GM23338 (cell line): ENCODE data around the gene PDE1C. TPM values are rescaled to one million over a fixed set of nuclear protein-coding genes. Genes with fewer than 3 reads are reported as not detected.

Experiments used
- ATAC-seq: fragments of 200-7000 bp; cut with Tn5 transposase; 3 replicates; pipeline ENCODE4 v1.9.1; 2020
- DNase-seq: peaks from one replicate; pipeline ENCODE4 v3.0.0-alpha.2; 2015; ENCODE audit warnings: low spot score
- H2AFZ ChIP-seq: fragments of 200-600 bp; sonication (generic); 2 replicates; pipeline ENCODE4 v1.8.0; 2016; ENCODE audit warnings: antibody characterized with exemption, mild to moderate bottlenecking, moderate library complexity
- H3F3A ChIP-seq: fragments of 200-600 bp; sonication (generic); replicated peaks from 2 replicates; pipeline ENCODE4 v1.8.0; 2017; ENCODE audit warnings: antibody characterized with exemption, mixed run types, low read depth
- H3K27ac ChIP-seq: fragments of 200-600 bp; sonication (generic); 2 replicates; pipeline ENCODE4 v1.6.1; 2016; ENCODE audit warnings: low read depth
- H3K27me3 ChIP-seq: fragments of 200-600 bp; sonication (generic); 2 replicates; pipeline ENCODE4 v1.8.0; 2016; ENCODE audit warnings: mild to moderate bottlenecking, mixed run types, moderate library complexity; ENCODE audit not compliant: insufficient read depth
- H3K36me3 ChIP-seq: fragments of 200-600 bp; sonication (generic); 2 replicates; pipeline ENCODE4 v1.8.0; 2016; ENCODE audit warnings: mild to moderate bottlenecking; ENCODE audit not compliant: insufficient read depth
- H3K4me1 ChIP-seq: fragments of 200-600 bp; sonication (generic); 2 replicates; pipeline ENCODE4 v1.8.0; 2016; ENCODE audit warnings: mild to moderate bottlenecking, moderate library complexity; ENCODE audit not compliant: insufficient read depth
- H3K4me2 ChIP-seq: fragments of 200-600 bp; sonication (generic); 2 replicates; pipeline ENCODE4 v1.7.1; 2017; ENCODE audit warnings: mixed run types
- H3K4me3 ChIP-seq: fragments of 200-600 bp; sonication (generic); 2 replicates; pipeline ENCODE4 v1.6.1; 2016; ENCODE audit warnings: mixed run types
- H3K79me2 ChIP-seq: fragments of 200-600 bp; sonication (generic); replicated peaks from 2 replicates; pipeline ENCODE4 v1.8.0; 2017; ENCODE audit warnings: mild to moderate bottlenecking; ENCODE audit not compliant: insufficient read depth
- H3K9me2 ChIP-seq: fragments of 200-600 bp; sonication (generic); 2 replicates; pipeline ENCODE4 v1.8.0; 2017; ENCODE audit not compliant: insufficient read depth
- H4K20me1 ChIP-seq: fragments of 200-600 bp; sonication (generic); replicated peaks from 2 replicates; pipeline ENCODE4 v1.8.0; 2017; ENCODE audit warnings: mild to moderate bottlenecking; ENCODE audit not compliant: insufficient read depth
- H3K27ac Mint-ChIP-seq: 2 replicates; pipeline ENCODE4 v1.8.0; 2020; ENCODE audit warnings: inconsistent platforms, mild to moderate bottlenecking, moderate library complexity, mixed read lengths
- H3K27me3 Mint-ChIP-seq: 3 replicates; pipeline ENCODE4 v1.8.0; 2022; ENCODE audit warnings: low read depth, mild to moderate bottlenecking, moderate library complexity, mixed read lengths, inconsistent platforms; ENCODE audit not compliant: insufficient read depth, poor library complexity
- H3K36me3 Mint-ChIP-seq: 3 replicates; pipeline ENCODE4 v1.8.0; 2021; ENCODE audit warnings: low read depth, mild to moderate bottlenecking, inconsistent platforms, moderate library complexity, mixed read lengths
- H3K4me1 Mint-ChIP-seq: 3 replicates; pipeline ENCODE4 v1.8.0; 2020; ENCODE audit warnings: mild to moderate bottlenecking, inconsistent platforms, mixed read lengths
- H3K4me3 Mint-ChIP-seq: 3 replicates; pipeline ENCODE4 v1.8.0; 2021; ENCODE audit warnings: moderate library complexity, mild to moderate bottlenecking, inconsistent platforms, mixed read lengths
- H3K9me3 Mint-ChIP-seq: 3 replicates; pipeline ENCODE4 v1.8.0; 2020; ENCODE audit warnings: moderate library complexity, mild to moderate bottlenecking, inconsistent platforms, mixed read lengths
- CREB1 ChIP-seq: fragments of 250-450 bp; sonication (Bioruptor Pico); IDR thresholded peaks from 2 replicates; pipeline ENCODE4 v1.5.0; 2020; ENCODE audit warnings: low read depth, mild to moderate bottlenecking, moderate library complexity
- EZH2 ChIP-seq: fragments of 200-600 bp; sonication (generic); IDR thresholded peaks from one replicate; pipeline ENCODE4 v1.8.0; 2017; ENCODE audit warnings: antibody characterized with exemption, mild to moderate bottlenecking, low read depth; ENCODE audit not compliant: unreplicated experiment
- NANOG ChIP-seq: IDR thresholded peaks from 2 replicates; pipeline ENCODE4 v1.6.1; 2016; ENCODE audit warnings: antibody characterized with exemption, borderline replicate concordance
- POLR2AphosphoS5 ChIP-seq: IDR thresholded peaks from 2 replicates; pipeline ENCODE4 v1.6.1; 2016; ENCODE audit warnings: antibody characterized with exemption, low read depth
- STAT1 ChIP-seq: IDR thresholded peaks from one replicate; pipeline ENCODE4 v1.6.1; 2016; ENCODE audit warnings: antibody characterized with exemption; ENCODE audit not compliant: unreplicated experiment
- ZNF114 ChIP-seq: fragments of 250-450 bp; sonication (Bioruptor Pico); IDR thresholded peaks from 2 replicates; pipeline ENCODE4 v1.5.0; 2020; ENCODE audit warnings: mild to moderate bottlenecking, moderate library complexity
- polyA plus RNA-seq: library from polyadenylated mRNA; unstranded; fragments of >200 nt; fragmentation: Nextera tagmentation; extraction: Ambion mirVana; gene quantifications from 2 replicates; pipeline ENCODE4 v1.2.1, GENCODE V29; 2016
- total RNA-seq: library from RNA; depleted of rRNA; stranded (reverse); fragments of >200 nt; shearing (Covaris generic); gene quantifications from 2 replicates; pipeline ENCODE4 v1.2.3, GENCODE V29; 2014
- TF ChIP-seq, protein P1 (sequence below): fragments of 250-450 bp; sonication (Bioruptor Pico); IDR thresholded peaks from 2 replicates; pipeline ENCODE4 v1.5.0; 2020; ENCODE audit warnings: mild to moderate bottlenecking, moderate library complexity
- TF ChIP-seq, protein P2 (sequence below): IDR thresholded peaks from one replicate; pipeline ENCODE4 v1.6.1; 2018; ENCODE audit warnings: antibody characterized with exemption; ENCODE audit not compliant: unreplicated experiment
- TF ChIP-seq, protein P3 (sequence below), 2 experiments: fragments of 200-600 bp in 1 of 2; sonication (generic) in 1 of 2; conservative IDR thresholded peaks; 2 replicates each; pipeline versions ENCODE4 v1.5.1 to v1.6.1; 2016 to 2017; ENCODE audit warnings: antibody characterized with exemption in 2 of 2, low read depth in 2 of 2, mild to moderate bottlenecking in 2 of 2, moderate library complexity in 1 of 2
- TF ChIP-seq, protein P4 (sequence below): IDR thresholded peaks from 2 replicates; pipeline ENCODE4 v1.6.1; 2016; ENCODE audit warnings: antibody characterized with exemption

PDE1C gene
- total and polyA plus RNA-seq, 2 experiments from 2014 or later, result 0.28 TPM; not detected in 1

DNA sequence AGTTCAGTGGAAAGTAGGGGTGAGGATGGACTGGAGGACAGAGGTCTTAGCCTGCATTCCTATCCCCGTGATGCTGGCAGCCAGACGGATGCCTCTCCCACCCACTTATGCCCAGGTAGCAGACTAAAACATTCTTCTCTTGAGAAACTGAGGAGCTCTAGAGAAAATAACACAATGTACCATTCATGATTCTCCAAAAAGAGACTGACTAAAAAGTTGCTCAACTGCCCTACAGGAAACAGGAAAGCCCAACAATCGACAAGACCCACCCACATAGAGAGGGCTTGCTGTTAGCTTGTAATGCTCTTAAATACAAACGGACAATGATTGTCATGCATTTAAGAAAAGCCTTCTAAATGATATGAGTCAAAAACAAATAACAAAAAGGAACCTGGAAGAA lies 33.2 kb upstream of the PDE1C start:
- Histone ChIP-seq H3K4me3 (no peak overlapping the region), H3K27ac (no peak overlapping the region), H3K4me1 (no peaks in the 10 kb centered on the region), H3F3A (no peaks in the 10 kb centered on the region), H3K79me2 (no peaks in the 10 kb centered on the region), H3K27me3 (no peaks in the 10 kb centered on the region), H3K9me2 (0 out of 2 replicates have a peak, but pooled peaks cover 8% of the 10 kb centered on the region), H2AFZ (no peak overlapping the region), H4K20me1 (no peaks in the 10 kb centered on the region), H3K4me2 (no peak overlapping the region), H3K36me3 (no peaks in the 10 kb centered on the region)
- peaks cover 1% of the 10 kb centered on the region for H3K27me3 Mint-ChIP-seq
- no peaks in the 10 kb centered on the region for H3K4me1 Mint-ChIP-seq
- H3K36me3 Mint-ChIP-seq, result no peaks in the 10 kb centered on the region
- no peaks in the 10 kb centered on the region; the same call in 2 of the 3 replicates for H3K9me3 Mint-ChIP-seq
- ATAC-seq, result no peak
- TF ChIP-seq ZNF114 (CRISPR knock-in tag) (no peak), POLR2AphosphoS5 (no peak), CREB1 (CRISPR knock-in tag) (no peak), NANOG (no peak)
- H3K27ac Mint-ChIP-seq, result no peak overlapping the region
- DNase-seq, result no peak
- H3K4me3 Mint-ChIP-seq, result no peak overlapping the region

DNA sequence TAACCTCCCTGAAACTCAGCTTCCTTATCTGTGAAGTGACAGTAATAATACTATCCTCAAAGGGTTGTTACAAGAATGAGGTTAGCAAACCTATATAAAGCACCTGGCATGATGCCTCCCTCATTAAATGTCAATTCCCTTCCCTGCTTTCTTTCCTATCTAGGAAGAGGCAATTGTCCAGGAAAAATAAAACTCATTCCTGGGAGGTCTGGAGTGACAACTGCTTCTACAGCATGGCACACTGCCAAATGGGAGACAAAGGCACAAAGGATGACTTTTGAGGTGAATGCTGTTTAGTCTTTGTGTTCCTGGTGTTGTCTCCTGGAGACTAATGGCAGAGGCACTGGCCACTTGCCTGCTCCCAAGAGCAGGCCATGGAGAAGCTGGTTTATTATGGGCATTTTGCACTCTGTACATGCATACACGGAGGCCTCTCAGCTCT lies 32.2 kb upstream of the PDE1C start:
- Mint-ChIP-seq H3K4me1 (no peaks in the 10 kb centered on the region), H3K27ac (no peak overlapping the region), H3K27me3 (peaks cover 1% of the 10 kb centered on the region), H3K9me3 (no peaks in the 10 kb centered on the region; the same call in 2 of the 3 replicates), H3K4me3 (no peak overlapping the region), H3K36me3 (no peaks in the 10 kb centered on the region)
- H3K4me1 ChIP-seq, result no peaks in the 10 kb centered on the region
- DNase-seq, result no peak
- H2AFZ ChIP-seq, result no peak overlapping the region
- H3K79me2 ChIP-seq, result no peaks in the 10 kb centered on the region
- no peak overlapping the region for H3K27ac ChIP-seq
- H3K4me2 ChIP-seq, result no peak overlapping the region
- H3F3A ChIP-seq, result no peaks in the 10 kb centered on the region
- no peak for ATAC-seq
- no peaks in the 10 kb centered on the region for H3K36me3 ChIP-seq
- no peak overlapping the region for H3K4me3 ChIP-seq
- H4K20me1 ChIP-seq, result no peaks in the 10 kb centered on the region
- H3K9me2 ChIP-seq, result 0 out of 2 replicates have a peak, but pooled peaks cover 8% of the 10 kb centered on the region
- no peaks in the 10 kb centered on the region for H3K27me3 ChIP-seq
- TF ChIP-seq STAT1 (no peak), ZNF114 (CRISPR knock-in tag) (no peak), EZH2 (no peak)
- TF ChIP-seq, protein P1, sequence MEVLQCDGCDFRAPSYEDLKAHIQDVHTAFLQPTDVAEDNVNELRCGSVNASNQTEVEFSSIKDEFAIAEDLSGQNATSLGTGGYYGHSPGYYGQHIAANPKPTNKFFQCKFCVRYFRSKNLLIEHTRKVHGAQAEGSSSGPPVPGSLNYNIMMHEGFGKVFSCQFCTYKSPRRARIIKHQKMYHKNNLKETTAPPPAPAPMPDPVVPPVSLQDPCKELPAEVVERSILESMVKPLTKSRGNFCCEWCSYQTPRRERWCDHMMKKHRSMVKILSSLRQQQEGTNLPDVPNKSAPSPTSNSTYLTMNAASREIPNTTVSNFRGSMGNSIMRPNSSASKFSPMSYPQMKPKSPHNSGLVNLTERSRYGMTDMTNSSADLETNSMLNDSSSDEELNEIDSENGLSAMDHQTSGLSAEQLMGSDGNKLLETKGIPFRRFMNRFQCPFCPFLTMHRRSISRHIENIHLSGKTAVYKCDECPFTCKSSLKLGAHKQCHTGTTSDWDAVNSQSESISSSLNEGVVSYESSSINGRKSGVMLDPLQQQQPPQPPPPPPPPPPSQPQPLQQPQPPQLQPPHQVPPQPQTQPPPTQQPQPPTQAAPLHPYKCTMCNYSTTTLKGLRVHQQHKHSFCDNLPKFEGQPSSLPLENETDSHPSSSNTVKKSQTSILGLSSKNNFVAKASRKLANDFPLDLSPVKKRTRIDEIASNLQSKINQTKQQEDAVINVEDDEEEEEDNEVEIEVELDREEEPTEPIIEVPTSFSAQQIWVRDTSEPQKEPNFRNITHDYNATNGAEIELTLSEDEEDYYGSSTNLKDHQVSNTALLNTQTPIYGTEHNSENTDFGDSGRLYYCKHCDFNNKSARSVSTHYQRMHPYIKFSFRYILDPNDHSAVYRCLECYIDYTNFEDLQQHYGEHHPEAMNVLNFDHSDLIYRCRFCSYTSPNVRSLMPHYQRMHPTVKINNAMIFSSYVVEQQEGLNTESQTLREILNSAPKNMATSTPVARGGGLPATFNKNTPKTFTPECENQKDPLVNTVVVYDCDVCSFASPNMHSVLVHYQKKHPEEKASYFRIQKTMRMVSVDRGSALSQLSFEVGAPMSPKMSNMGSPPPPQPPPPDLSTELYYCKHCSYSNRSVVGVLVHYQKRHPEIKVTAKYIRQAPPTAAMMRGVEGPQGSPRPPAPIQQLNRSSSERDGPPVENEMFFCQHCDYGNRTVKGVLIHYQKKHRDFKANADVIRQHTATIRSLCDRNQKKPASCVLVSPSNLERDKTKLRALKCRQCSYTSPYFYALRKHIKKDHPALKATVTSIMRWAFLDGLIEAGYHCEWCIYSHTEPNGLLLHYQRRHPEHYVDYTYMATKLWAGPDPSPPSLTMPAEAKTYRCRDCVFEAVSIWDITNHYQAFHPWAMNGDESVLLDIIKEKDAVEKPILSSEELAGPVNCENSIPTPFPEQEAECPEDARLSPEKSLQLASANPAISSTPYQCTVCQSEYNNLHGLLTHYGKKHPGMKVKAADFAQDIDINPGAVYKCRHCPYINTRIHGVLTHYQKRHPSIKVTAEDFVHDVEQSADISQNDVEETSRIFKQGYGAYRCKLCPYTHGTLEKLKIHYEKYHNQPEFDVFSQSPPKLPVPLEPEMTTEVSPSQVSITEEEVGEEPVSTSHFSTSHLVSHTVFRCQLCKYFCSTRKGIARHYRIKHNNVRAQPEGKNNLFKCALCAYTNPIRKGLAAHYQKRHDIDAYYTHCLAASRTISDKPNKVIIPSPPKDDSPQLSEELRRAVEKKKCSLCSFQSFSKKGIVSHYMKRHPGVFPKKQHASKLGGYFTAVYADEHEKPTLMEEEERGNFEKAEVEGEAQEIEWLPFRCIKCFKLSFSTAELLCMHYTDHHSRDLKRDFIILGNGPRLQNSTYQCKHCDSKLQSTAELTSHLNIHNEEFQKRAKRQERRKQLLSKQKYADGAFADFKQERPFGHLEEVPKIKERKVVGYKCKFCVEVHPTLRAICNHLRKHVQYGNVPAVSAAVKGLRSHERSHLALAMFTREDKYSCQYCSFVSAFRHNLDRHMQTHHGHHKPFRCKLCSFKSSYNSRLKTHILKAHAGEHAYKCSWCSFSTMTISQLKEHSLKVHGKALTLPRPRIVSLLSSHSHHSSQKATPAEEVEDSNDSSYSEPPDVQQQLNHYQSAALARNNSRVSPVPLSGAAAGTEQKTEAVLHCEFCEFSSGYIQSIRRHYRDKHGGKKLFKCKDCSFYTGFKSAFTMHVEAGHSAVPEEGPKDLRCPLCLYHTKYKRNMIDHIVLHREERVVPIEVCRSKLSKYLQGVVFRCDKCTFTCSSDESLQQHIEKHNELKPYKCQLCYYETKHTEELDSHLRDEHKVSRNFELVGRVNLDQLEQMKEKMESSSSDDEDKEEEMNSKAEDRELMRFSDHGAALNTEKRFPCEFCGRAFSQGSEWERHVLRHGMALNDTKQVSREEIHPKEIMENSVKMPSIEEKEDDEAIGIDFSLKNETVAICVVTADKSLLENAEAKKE (CRISPR knock-in tag), result no peak
- TF ChIP-seq, protein P2, sequence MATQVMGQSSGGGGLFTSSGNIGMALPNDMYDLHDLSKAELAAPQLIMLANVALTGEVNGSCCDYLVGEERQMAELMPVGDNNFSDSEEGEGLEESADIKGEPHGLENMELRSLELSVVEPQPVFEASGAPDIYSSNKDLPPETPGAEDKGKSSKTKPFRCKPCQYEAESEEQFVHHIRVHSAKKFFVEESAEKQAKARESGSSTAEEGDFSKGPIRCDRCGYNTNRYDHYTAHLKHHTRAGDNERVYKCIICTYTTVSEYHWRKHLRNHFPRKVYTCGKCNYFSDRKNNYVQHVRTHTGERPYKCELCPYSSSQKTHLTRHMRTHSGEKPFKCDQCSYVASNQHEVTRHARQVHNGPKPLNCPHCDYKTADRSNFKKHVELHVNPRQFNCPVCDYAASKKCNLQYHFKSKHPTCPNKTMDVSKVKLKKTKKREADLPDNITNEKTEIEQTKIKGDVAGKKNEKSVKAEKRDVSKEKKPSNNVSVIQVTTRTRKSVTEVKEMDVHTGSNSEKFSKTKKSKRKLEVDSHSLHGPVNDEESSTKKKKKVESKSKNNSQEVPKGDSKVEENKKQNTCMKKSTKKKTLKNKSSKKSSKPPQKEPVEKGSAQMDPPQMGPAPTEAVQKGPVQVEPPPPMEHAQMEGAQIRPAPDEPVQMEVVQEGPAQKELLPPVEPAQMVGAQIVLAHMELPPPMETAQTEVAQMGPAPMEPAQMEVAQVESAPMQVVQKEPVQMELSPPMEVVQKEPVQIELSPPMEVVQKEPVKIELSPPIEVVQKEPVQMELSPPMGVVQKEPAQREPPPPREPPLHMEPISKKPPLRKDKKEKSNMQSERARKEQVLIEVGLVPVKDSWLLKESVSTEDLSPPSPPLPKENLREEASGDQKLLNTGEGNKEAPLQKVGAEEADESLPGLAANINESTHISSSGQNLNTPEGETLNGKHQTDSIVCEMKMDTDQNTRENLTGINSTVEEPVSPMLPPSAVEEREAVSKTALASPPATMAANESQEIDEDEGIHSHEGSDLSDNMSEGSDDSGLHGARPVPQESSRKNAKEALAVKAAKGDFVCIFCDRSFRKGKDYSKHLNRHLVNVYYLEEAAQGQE, result no peak
- TF ChIP-seq, protein P3, sequence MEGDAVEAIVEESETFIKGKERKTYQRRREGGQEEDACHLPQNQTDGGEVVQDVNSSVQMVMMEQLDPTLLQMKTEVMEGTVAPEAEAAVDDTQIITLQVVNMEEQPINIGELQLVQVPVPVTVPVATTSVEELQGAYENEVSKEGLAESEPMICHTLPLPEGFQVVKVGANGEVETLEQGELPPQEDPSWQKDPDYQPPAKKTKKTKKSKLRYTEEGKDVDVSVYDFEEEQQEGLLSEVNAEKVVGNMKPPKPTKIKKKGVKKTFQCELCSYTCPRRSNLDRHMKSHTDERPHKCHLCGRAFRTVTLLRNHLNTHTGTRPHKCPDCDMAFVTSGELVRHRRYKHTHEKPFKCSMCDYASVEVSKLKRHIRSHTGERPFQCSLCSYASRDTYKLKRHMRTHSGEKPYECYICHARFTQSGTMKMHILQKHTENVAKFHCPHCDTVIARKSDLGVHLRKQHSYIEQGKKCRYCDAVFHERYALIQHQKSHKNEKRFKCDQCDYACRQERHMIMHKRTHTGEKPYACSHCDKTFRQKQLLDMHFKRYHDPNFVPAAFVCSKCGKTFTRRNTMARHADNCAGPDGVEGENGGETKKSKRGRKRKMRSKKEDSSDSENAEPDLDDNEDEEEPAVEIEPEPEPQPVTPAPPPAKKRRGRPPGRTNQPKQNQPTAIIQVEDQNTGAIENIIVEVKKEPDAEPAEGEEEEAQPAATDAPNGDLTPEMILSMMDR (conservative IDR thresholded peaks at IDR 0.05; ENCODE audit: low read depth in 2 of 2), result no peak
- TF ChIP-seq, protein P4, sequence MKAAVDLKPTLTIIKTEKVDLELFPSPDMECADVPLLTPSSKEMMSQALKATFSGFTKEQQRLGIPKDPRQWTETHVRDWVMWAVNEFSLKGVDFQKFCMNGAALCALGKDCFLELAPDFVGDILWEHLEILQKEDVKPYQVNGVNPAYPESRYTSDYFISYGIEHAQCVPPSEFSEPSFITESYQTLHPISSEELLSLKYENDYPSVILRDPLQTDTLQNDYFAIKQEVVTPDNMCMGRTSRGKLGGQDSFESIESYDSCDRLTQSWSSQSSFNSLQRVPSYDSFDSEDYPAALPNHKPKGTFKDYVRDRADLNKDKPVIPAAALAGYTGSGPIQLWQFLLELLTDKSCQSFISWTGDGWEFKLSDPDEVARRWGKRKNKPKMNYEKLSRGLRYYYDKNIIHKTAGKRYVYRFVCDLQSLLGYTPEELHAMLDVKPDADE, result no peak
